ENCODE data around the gene ATOH1. TPM values are rescaled to one million over a fixed set of nuclear protein-coding genes. Genes with fewer than 3 reads are reported as not detected.

The ATOH1 gene
- total RNA-seq, 4 donors from 2014 or later = not detected

GRCh38 chr4:93835929-93836328 lies 7.4 kb downstream of the ATOH1 start:
- H3K27ac ChIP-seq = no peak overlapping the region
- 77 to 79% methylated on average over 1 of the region's 1 CpG for WGBS, 2 donors
- TF ChIP-seq EP300 (IDR thresholded peaks at IDR 0.05) (no peak), POLR2A (IDR thresholded peaks at IDR 0.05) (no peak)
- TF ChIP-seq, protein P1, sequence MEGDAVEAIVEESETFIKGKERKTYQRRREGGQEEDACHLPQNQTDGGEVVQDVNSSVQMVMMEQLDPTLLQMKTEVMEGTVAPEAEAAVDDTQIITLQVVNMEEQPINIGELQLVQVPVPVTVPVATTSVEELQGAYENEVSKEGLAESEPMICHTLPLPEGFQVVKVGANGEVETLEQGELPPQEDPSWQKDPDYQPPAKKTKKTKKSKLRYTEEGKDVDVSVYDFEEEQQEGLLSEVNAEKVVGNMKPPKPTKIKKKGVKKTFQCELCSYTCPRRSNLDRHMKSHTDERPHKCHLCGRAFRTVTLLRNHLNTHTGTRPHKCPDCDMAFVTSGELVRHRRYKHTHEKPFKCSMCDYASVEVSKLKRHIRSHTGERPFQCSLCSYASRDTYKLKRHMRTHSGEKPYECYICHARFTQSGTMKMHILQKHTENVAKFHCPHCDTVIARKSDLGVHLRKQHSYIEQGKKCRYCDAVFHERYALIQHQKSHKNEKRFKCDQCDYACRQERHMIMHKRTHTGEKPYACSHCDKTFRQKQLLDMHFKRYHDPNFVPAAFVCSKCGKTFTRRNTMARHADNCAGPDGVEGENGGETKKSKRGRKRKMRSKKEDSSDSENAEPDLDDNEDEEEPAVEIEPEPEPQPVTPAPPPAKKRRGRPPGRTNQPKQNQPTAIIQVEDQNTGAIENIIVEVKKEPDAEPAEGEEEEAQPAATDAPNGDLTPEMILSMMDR (IDR thresholded peaks at IDR 0.05) = no peak
- no peak for DNase-seq (ENCODE audit: low spot score in 2 of 2)
- no peaks in the 10 kb centered on the region for H3K36me3 ChIP-seq
- H3K4me3 ChIP-seq = no peak overlapping the region
- no peaks in the 10 kb centered on the region for H3K9me3 ChIP-seq
- peaks cover 0 to 20% (median 6%) of the 10 kb centered on the region in 4 donors for H3K4me1 ChIP-seq
- peaks cover 3 to 61% of the 10 kb centered on the region in 2 donors for H3K27me3 ChIP-seq

DNA sequence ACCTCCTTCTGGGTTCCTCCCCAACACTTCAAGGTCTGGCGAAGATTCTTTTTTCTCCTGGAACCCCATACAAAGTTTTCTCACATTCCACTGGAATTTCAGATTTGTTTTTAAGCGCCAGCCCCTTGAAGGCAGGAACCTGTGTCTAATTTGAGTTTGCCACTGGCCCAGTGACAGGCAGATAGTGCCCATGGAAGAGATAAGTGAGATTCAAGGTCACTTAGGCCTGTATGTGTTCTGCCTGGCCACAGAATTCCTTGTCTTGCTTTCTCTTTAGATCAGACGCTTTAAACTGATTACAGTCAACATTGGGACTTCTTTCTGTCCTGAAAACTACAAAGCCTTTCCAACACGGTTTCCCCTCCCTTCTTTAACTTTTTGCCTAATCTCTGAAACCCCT lies 11.2 kb downstream of the ATOH1 start:
- no peak for DNase-seq (ENCODE audit: low spot score in 2 of 2)
- peaks cover 0 to 3% (median under 1%) of the 10 kb centered on the region in 4 donors for H3K4me1 ChIP-seq
- no peaks in the 10 kb centered on the region for H3K36me3 ChIP-seq
- TF ChIP-seq, protein P1 (IDR thresholded peaks at IDR 0.05) = no peak
- TF ChIP-seq POLR2A (IDR thresholded peaks at IDR 0.05) = no peak
- no peak for TF ChIP-seq EP300 (IDR thresholded peaks at IDR 0.05)
- no peak overlapping the region for H3K27ac ChIP-seq
- H3K4me3 ChIP-seq = no peak overlapping the region
- H3K27me3 ChIP-seq = peaks cover 0 to 23% of the 10 kb centered on the region in 2 donors
- H3K9me3 ChIP-seq = no peaks in the 10 kb centered on the region
- 83 to 86% methylated on average over 4 of the region's 4 CpGs for WGBS, 2 donors

GRCh38 chr4:93841803-93842345 lies 13.3 kb downstream of the ATOH1 start:
- no peaks in the 10 kb centered on the region for H3K4me1 ChIP-seq
- TF ChIP-seq POLR2A (IDR thresholded peaks at IDR 0.05) (no peak), EP300 (IDR thresholded peaks at IDR 0.05) (no peak)
- TF ChIP-seq, protein P1 (IDR thresholded peaks at IDR 0.05) = no peak
- no peak overlapping the region for H3K4me3 ChIP-seq
- peaks cover 0 to 2% of the 10 kb centered on the region in 2 donors for H3K27me3 ChIP-seq
- WGBS, 2 donors = 60 to 67% methylated on average over 3 of the region's 3 CpGs
- no peak for DNase-seq (ENCODE audit: low spot score in 2 of 2)
- H3K36me3 ChIP-seq = no peaks in the 10 kb centered on the region
- H3K27ac ChIP-seq = no peak overlapping the region
- no peaks in the 10 kb centered on the region for H3K9me3 ChIP-seq

GRCh38 chr4:93842601-93843252 lies 14.2 kb downstream of the ATOH1 start:
- Histone ChIP-seq H3K4me1 (no peaks in the 10 kb centered on the region), H3K27ac (no peak overlapping the region), H3K9me3 (no peaks in the 10 kb centered on the region), H3K27me3 (no peaks in the 10 kb centered on the region), H3K4me3 (no peak overlapping the region), H3K36me3 (no peaks in the 10 kb centered on the region)
- DNase-seq (ENCODE audit: low spot score in 2 of 2) = no peak
- 62% methylated on average over 2 of the region's 2 CpGs for WGBS, 2 donors
- TF ChIP-seq POLR2A (IDR thresholded peaks at IDR 0.05) (no peak), EP300 (IDR thresholded peaks at IDR 0.05) (no peak)
- TF ChIP-seq, protein P1 (IDR thresholded peaks at IDR 0.05) = no peak

DNA sequence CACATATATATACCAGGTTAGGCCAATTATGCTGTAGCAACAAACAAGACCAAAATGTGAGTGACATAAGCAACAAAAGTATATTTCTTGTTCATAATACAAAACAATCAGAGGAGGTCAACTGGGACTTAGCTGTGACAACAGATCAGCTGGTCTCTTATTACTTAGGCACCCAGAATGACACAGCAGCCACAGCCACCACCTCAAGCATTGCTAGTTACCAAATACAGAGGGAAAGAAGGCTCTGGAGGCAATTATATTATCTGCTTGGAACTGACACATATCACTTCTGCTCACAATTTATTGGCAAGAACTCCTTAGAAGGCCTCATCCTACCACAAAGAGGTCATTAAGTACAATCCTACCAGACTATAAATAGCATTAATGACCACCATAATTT lies 15.2 kb downstream of the ATOH1 start:
- no peak for TF ChIP-seq EP300 (IDR thresholded peaks at IDR 0.05)
- no peak for TF ChIP-seq POLR2A (IDR thresholded peaks at IDR 0.05)
- TF ChIP-seq, protein P1 (IDR thresholded peaks at IDR 0.05) = no peak
- Histone ChIP-seq H3K36me3 (no peaks in the 10 kb centered on the region), H3K9me3 (no peaks in the 10 kb centered on the region)

More for the DNA sequence above, 15.2 kb downstream of the ATOH1 start:
- H3K4me3 ChIP-seq = no peak overlapping the region
- H3K27ac ChIP-seq = no peak overlapping the region
- no peaks in the 10 kb centered on the region for H3K4me1 ChIP-seq
- H3K27me3 ChIP-seq = no peaks in the 10 kb centered on the region
- DNase-seq (ENCODE audit: low spot score in 2 of 2) = no peak
